ENCODE measurements around the gene OR5C1. TPM values are rescaled to one million over a fixed set of nuclear protein-coding genes. Genes with fewer than 3 reads are reported as not detected.

The OR5C1 gene
- not detected for total RNA-seq (ENCODE audit: unreplicated experiment)
- long read RNA-seq: 0 reads

GRCh38 chr9:122788831-122789230, at the start of gene OR5C1:
OR5C1 (plus strand) TSS chr9:122788933; CDS start chr9:122788933, 0 bp downstream.
- H3K27ac Mint-ChIP-seq (ENCODE audit: unreplicated experiment): no peak within 1 kb of the TSS
- H3K9me3 Mint-ChIP-seq (ENCODE audit: unreplicated experiment): no peaks in the 10 kb centered on the region
- no peak for DNase-seq (ENCODE audit: low spot score)
- H3K27me3 Mint-ChIP-seq (ENCODE audit: unreplicated experiment): peaks cover 3% of the 10 kb centered on the region
- H3K36me3 Mint-ChIP-seq (ENCODE audit: low read depth, unreplicated experiment): peaks cover 8% of the 10 kb centered on the region
- no peak within 1 kb of the TSS for H3K4me3 Mint-ChIP-seq (ENCODE audit: unreplicated experiment)
- no peak for TF ChIP-seq CTCF (IDR thresholded peaks at IDR 0.05; ENCODE audit: unreplicated experiment)
- H3K4me1 Mint-ChIP-seq (ENCODE audit: unreplicated experiment): peaks cover 3% of the 10 kb centered on the region

- peaks cover 4% of the 10 kb centered on the region for H3K36me3 Mint-ChIP-seq (ENCODE audit: low read depth, unreplicated experiment)
- no peak for DNase-seq (ENCODE audit: low spot score)
- H3K4me3 Mint-ChIP-seq (ENCODE audit: unreplicated experiment): no peak within 1 kb of the TSS
- H3K9me3 Mint-ChIP-seq (ENCODE audit: unreplicated experiment): peaks cover 13% of the 10 kb centered on the region
- H3K27ac Mint-ChIP-seq (ENCODE audit: unreplicated experiment): peak within 1 kb of the TSS; percentile 44
- no peaks in the 10 kb centered on the region for H3K4me1 Mint-ChIP-seq (ENCODE audit: unreplicated experiment)
- H3K27me3 Mint-ChIP-seq (ENCODE audit: unreplicated experiment): peaks cover 2% of the 10 kb centered on the region
- TF ChIP-seq CTCF (IDR thresholded peaks at IDR 0.05; ENCODE audit: unreplicated experiment): no peak
These were observed 46.7 kb upstream of the OR5C1 start, which contains the start of gene OR1L6 for GRCh38 chr9:122742003-122742402. OR1L6 (plus strand) TSS chr9:122742303; CDS start chr9:122749848, 7,545 bp downstream.

GRCh38 chr9:122754825-122755224, 33.9 kb upstream of the OR5C1 start:
- H3K9me3 Mint-ChIP-seq (ENCODE audit: unreplicated experiment): peaks cover 13% of the 10 kb centered on the region
- no peaks in the 10 kb centered on the region for H3K4me1 Mint-ChIP-seq (ENCODE audit: unreplicated experiment)
- H3K27ac Mint-ChIP-seq (ENCODE audit: unreplicated experiment): no peak overlapping the region
- H3K27me3 Mint-ChIP-seq (ENCODE audit: unreplicated experiment): peaks cover 2% of the 10 kb centered on the region
- peaks cover 5% of the 10 kb centered on the region for H3K36me3 Mint-ChIP-seq (ENCODE audit: low read depth, unreplicated experiment)
- no peak for DNase-seq (ENCODE audit: low spot score)
- TF ChIP-seq CTCF (IDR thresholded peaks at IDR 0.05; ENCODE audit: unreplicated experiment): no peak
- no peak overlapping the region for H3K4me3 Mint-ChIP-seq (ENCODE audit: unreplicated experiment)

GRCh38 chr9:122767817-122768216, 20.9 kb upstream of the OR5C1 start:
- peaks cover 2% of the 10 kb centered on the region for H3K27me3 Mint-ChIP-seq (ENCODE audit: unreplicated experiment)
- H3K9me3 Mint-ChIP-seq (ENCODE audit: unreplicated experiment): peaks cover 15% of the 10 kb centered on the region
- no peak overlapping the region for H3K27ac Mint-ChIP-seq (ENCODE audit: unreplicated experiment)
- H3K4me3 Mint-ChIP-seq (ENCODE audit: unreplicated experiment): no peak overlapping the region
- H3K4me1 Mint-ChIP-seq (ENCODE audit: unreplicated experiment): no peaks in the 10 kb centered on the region
- TF ChIP-seq CTCF (IDR thresholded peaks at IDR 0.05; ENCODE audit: unreplicated experiment): no peak
- H3K36me3 Mint-ChIP-seq (ENCODE audit: low read depth, unreplicated experiment): no peaks in the 10 kb centered on the region
- no peak for DNase-seq (ENCODE audit: low spot score)

- no peak overlapping the region for H3K27ac Mint-ChIP-seq (ENCODE audit: unreplicated experiment)
- no peak overlapping the region for H3K4me3 Mint-ChIP-seq (ENCODE audit: unreplicated experiment)
- no peaks in the 10 kb centered on the region for H3K9me3 Mint-ChIP-seq (ENCODE audit: unreplicated experiment)
These were observed 11.7 kb upstream of the OR5C1 start for GRCh38 chr9:122777052-122777451.

More at GRCh38 chr9:122777052-122777451, 11.7 kb upstream of the OR5C1 start:
- no peak for DNase-seq (ENCODE audit: low spot score)
- no peaks in the 10 kb centered on the region for H3K36me3 Mint-ChIP-seq (ENCODE audit: low read depth, unreplicated experiment)
- no peaks in the 10 kb centered on the region for H3K4me1 Mint-ChIP-seq (ENCODE audit: unreplicated experiment)
- H3K27me3 Mint-ChIP-seq (ENCODE audit: unreplicated experiment): no peaks in the 10 kb centered on the region
- no peak for TF ChIP-seq CTCF (IDR thresholded peaks at IDR 0.05; ENCODE audit: unreplicated experiment)

Data from endothelial cell (in vitro differentiated cells).